Kidney (tissue), 14 donors: Measurements from ENCODE around the gene SCGB1D1. TPM values are rescaled to one million over a fixed set of nuclear protein-coding genes. Genes with fewer than 3 reads are reported as not detected.

Experiments
- DNase-seq, 5 donors: peaks; one replicate each; pipeline ENCODE4 v3.0.0-alpha.2; 2013 to 2020
- FAIRE-seq: peaks from 2 replicates; lab custom pipeline; 2012; peaks lifted over from hg19 to GRCh38; lab: Jason Lieb, UNC
- H3K27ac ChIP-seq, 2 donors: one replicate each; pipeline ENCODE4 v1.7.0; 2013; ENCODE audit warnings: low read depth in 2 of 2, low read length in 2 of 2, inconsistent platforms in 1 of 2
- H3K27me3 ChIP-seq: one replicate; pipeline ENCODE4 v1.7.1; 2013; ENCODE audit warnings: low read length, inconsistent platforms; ENCODE audit not compliant: control insufficient read depth, insufficient read depth
- H3K36me3 ChIP-seq, 3 donors: one replicate each; pipeline versions ENCODE4 v1.7.0 to v1.7.1; 2013; ENCODE audit warnings: low read length in 3 of 3, control low read depth in 1 of 3, inconsistent platforms in 1 of 3; ENCODE audit not compliant: insufficient read depth in 3 of 3, control insufficient read depth in 2 of 3
- H3K4me1 ChIP-seq, 3 donors: one replicate each; pipeline versions ENCODE4 v1.7.0 to v1.7.1; 2013; ENCODE audit warnings: low read length in 3 of 3, inconsistent platforms in 1 of 3, low read depth in 1 of 3; ENCODE audit not compliant: control insufficient read depth in 2 of 3, insufficient read depth in 2 of 3
- H3K4me3 ChIP-seq, 3 donors: one replicate each; pipeline versions ENCODE4 v1.7.0 to v1.8.1; 2013; ENCODE audit warnings: low read length in 3 of 3, control low read depth in 1 of 3, inconsistent platforms in 1 of 3
- H3K9ac ChIP-seq, 3 donors: one replicate each; pipeline versions ENCODE4 v1.7.0 to v1.7.1; 2013; ENCODE audit warnings: low read length in 3 of 3, control low read depth in 1 of 3, inconsistent platforms in 1 of 3
- H3K9me3 ChIP-seq, 3 donors: one replicate each; pipeline versions ENCODE4 v1.7.0 to v1.7.1; 2013; ENCODE audit warnings: low read length in 3 of 3, control low read depth in 1 of 3, inconsistent platforms in 1 of 3; ENCODE audit not compliant: control insufficient read depth in 2 of 3, insufficient read depth in 1 of 3
- CTCF ChIP-seq: IDR thresholded peaks from 3 replicates; pipeline ENCODE4 v1.5.1; 2012; ENCODE audit warnings: mild to moderate bottlenecking, moderate library complexity, borderline replicate concordance; ENCODE audit not compliant: insufficient read depth; ENCODE audit errors: extremely low read depth
- intact Hi-C: fragments of 100-400 bp; cut with DNase I; formaldehyde crosslinking; loops from one replicate; pipeline ENCODE4 v1.11.1; 2022
- polyA plus RNA-seq: library from polyadenylated mRNA; stranded (reverse); fragments of 350-450 nt; fragmentation: Illumina TruSeq; extraction: RNeasy Lipid Tissue Mini Kit (QIAGEN cat#74804); gene quantifications from one replicate; pipeline ENCODE4 v1.2.3, GENCODE V29; 2014; ENCODE audit warnings: low read depth, low replicate concordance; ENCODE audit not compliant: insufficient read depth
- total RNA-seq: library from RNA; stranded (reverse); fragmentation: NEBNext Ultra II Directional; extraction: Animal tissue kit (Norgen Biotek cat#: 25700); gene quantifications from one replicate; pipeline ENCODE4 v1.2.1, GENCODE V29; 2021
- donor health status: control.
- donor health status: control.
- donor health status: control.
- donor health status: control.
- donor health status: control.
- donor health status: DM: yes; HTN: yes; CAD: no.
- donor health status: Normal renal cell carcinoma (clear cell type).

Gene SCGB1D1
- total and polyA plus RNA-seq, 2 donors from 2014 or later: not detected

- Histone ChIP-seq H3K9me3 (no peaks in the 10 kb centered on the region), H3K9ac (no peak overlapping the region), H3K4me3 (no peak overlapping the region), H3K36me3 (peaks cover 2 to 14% (median 12%) of the 10 kb centered on the region in 3 donors), H3K27me3 (no peaks in the 10 kb centered on the region), H3K27ac (no peak overlapping the region), H3K4me1 (no peaks in the 10 kb centered on the region)
- TF ChIP-seq CTCF: no peak
- DNase-seq: peak in 2 of 5 donors; percentile 6 to 26
- intact Hi-C loops: no loop called here
- FAIRE-seq: no peak
These were observed 44.6 kb upstream of the SCGB1D1 start for GRCh38 chr11:62145261-62145871.

- no peak overlapping the region for H3K4me3 ChIP-seq
- H3K9me3 ChIP-seq: no peaks in the 10 kb centered on the region
- no peak for TF ChIP-seq CTCF
- no peak for FAIRE-seq
- H3K4me1 ChIP-seq: no peaks in the 10 kb centered on the region
- DNase-seq: peak in 1 of 5 donors; percentile 11
- intact Hi-C loops: no loop called here
- no peak overlapping the region for H3K9ac ChIP-seq
- no peak overlapping the region for H3K27ac ChIP-seq
- H3K27me3 ChIP-seq: no peaks in the 10 kb centered on the region
- H3K36me3 ChIP-seq: peaks cover 2 to 12% (median 11%) of the 10 kb centered on the region in 3 donors
These were observed 43.4 kb upstream of the SCGB1D1 start for GRCh38 chr11:62146476-62147200.

GRCh38 chr11:62147545-62147944, 42.5 kb upstream of the SCGB1D1 start:
- no peaks in the 10 kb centered on the region for H3K27me3 ChIP-seq
- no peak overlapping the region for H3K27ac ChIP-seq
- no peak for TF ChIP-seq CTCF
- H3K9ac ChIP-seq: no peak overlapping the region
- no peaks in the 10 kb centered on the region for H3K4me1 ChIP-seq
- H3K4me3 ChIP-seq: no peak overlapping the region
- peak in 1 of 5 donors; percentile 13 for DNase-seq
- intact Hi-C loops: no loop called here
- H3K36me3 ChIP-seq: peaks cover 2 to 12% (median 11%) of the 10 kb centered on the region in 3 donors
- no peaks in the 10 kb centered on the region for H3K9me3 ChIP-seq
- no peak for FAIRE-seq
